Fibroblast of the aortic adventitia (primary cell): ENCODE measurements around the gene USP36. TPM values are rescaled to one million over a fixed set of nuclear protein-coding genes. Genes with fewer than 3 reads are reported as not detected.
A peak's percentile ranks its signal among the peaks of the same experiment; 100 is the strongest.

ENCODE experiments used
- DNase-seq: peaks from one replicate; pipeline ENCODE4 v3.0.0-alpha.2; 2010; ENCODE audit warnings: low read depth
- H3K4me3 ChIP-seq: 2 replicates; pipeline ENCODE4 v1.5.1; 2011; ENCODE audit warnings: low read depth, mild to moderate bottlenecking, control low read depth, low read length, moderate library complexity
- CTCF ChIP-seq: IDR thresholded peaks from 2 replicates; pipeline ENCODE4 v1.5.1; 2011; ENCODE audit warnings: mild to moderate bottlenecking, low read length, control low read depth, inconsistent platforms; ENCODE audit not compliant: insufficient read depth
- total RNA-seq: library from RNA; depleted of rRNA; stranded (reverse); fragments of >200 nt; gene quantifications from 2 replicates; pipeline ENCODE4 v1.2.3, GENCODE V29; 2012; ENCODE audit warnings: low replicate concordance

USP36 gene
- total RNA-seq, 1 donor = 36.7 TPM

- no peak for DNase-seq
- TF ChIP-seq CTCF = no peak
Measured at GRCh38 chr17:78826836-78827509, 13.6 kb downstream of the USP36 start.

GRCh38 chr17:78826421-78826820 lies 14.2 kb downstream of the USP36 start:
- no peak for DNase-seq
- no peak for TF ChIP-seq CTCF
- no peak overlapping the region for H3K4me3 ChIP-seq

More at GRCh38 chr17:78826836-78827509, 13.6 kb downstream of the USP36 start:
- no peak overlapping the region for H3K4me3 ChIP-seq

GRCh38 chr17:78825696-78826095 lies 14.9 kb downstream of the USP36 start:
- DNase-seq = no peak
- H3K4me3 ChIP-seq = no peak overlapping the region
- TF ChIP-seq CTCF = no peak

GRCh38 chr17:78824240-78824639 lies 16.4 kb downstream of the USP36 start:
- DNase-seq = no peak
- no peak for TF ChIP-seq CTCF
- no peak overlapping the region for H3K4me3 ChIP-seq

GRCh38 chr17:78823282-78824046 lies 17.1 kb downstream of the USP36 start:
- no peak for DNase-seq
- H3K4me3 ChIP-seq = no peak overlapping the region
- TF ChIP-seq CTCF = no peak

GRCh38 chr17:78822552-78822951 lies 18.1 kb downstream of the USP36 start:
- no peak overlapping the region for H3K4me3 ChIP-seq
- DNase-seq = peak; percentile 57
- no peak for TF ChIP-seq CTCF
